Hepatic stellate cell (primary cell): ENCODE results near the gene PTPRE.

Experiments used
- DNase-seq: peaks from one replicate; pipeline ENCODE4 v3.0.0; 2011; ENCODE audit warnings: low spot score

PTPRE gene

GRCh38 chr10:128046156-128046952 is 139.5 kb downstream of the PTPRE start:
- no peak for DNase-seq

- no peak for DNase-seq
Measured at GRCh38 chr10:128046953-128047290, 140.0 kb downstream of the PTPRE start.

GRCh38 chr10:128047351-128047750 is 140.4 kb downstream of the PTPRE start:
- DNase-seq: no peak

GRCh38 chr10:128047991-128048818 is 141.3 kb downstream of the PTPRE start:
- no peak for DNase-seq

- DNase-seq: no peak
Measured at GRCh38 chr10:128048819-128049210, 141.9 kb downstream of the PTPRE start.

DNA sequence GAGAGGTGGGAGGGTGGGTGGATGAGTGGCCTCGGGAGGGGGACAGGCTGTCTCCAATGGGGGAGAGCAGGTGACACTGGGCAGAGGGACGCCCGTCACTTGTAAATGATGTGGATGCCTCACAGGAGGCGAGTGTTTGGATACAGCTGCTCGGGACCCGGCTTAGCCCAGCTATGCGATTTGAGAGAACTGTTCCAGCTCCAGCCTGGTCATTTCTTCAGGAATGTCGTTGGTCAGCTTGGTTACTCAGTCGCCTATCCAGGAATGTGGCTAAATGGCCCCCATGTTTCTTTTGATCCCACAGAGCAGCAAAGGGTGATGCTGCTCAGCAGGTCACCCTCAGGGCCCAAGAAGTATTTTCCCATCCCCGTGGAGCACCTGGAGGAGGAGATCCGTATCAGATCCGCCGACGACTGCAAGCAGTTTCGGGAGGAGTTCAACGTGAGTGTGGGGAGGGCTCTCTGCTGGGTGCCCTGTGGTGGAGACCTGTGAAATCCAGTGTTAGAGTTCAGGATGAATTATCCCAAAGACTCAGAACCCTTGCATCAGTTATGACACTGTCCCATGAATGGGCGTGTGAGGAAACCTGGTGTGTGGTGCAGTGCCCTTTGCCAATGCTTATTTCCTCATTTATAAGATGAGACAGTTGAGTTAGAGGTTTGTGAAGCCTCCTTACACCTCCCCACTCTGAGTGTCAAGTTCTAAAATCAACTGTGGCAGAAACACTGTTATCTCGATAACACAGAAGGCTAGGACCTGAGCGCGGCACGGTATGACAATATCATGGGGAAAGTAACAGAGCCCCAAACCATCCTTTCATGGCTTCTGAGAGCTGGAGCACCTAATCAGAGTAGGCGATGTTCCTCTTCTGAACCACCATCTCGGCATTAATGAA is 142.6 kb downstream of the PTPRE start:
- no peak for DNase-seq

DNA sequence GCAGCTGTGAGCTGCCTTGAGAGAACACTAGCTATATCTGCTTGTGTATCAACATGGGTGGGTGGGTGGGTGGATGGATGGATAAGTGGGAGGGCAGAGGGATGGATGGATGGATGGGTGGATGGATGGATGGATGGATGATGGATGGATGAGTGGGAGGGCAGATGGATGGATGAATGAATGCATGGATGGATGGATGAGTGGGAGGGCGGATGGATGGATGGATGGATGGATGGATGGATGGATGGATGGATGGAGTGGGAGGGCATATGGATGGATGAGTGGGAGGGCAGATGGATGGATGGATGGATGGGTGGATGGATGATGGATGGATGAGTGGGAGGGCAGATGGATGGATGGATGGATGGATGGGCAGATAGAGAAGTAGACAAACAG is 143.2 kb downstream of the PTPRE start:
- no peak for DNase-seq

- DNase-seq: no peak
Measured at GRCh38 chr10:128050936-128051335, 144.0 kb downstream of the PTPRE start.

DNA sequence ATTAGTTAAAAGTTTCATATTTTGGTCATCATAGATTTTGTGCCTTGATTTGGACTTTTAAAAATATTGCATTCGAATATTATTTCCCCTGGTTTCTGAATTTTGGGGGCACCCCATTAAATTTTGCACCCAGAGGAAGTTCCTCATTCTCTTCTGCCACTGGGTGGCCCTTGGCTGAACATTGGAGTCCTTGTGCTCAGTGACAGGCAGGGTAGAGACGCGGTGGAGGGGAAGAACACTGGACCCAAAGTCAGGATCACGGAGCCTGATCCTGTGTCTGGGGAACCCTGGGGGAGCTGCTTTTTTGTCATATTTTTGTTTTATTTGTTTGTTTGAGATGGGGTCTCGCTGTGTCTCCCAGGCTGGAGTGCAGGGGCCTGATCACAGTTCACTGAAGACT is 144.6 kb downstream of the PTPRE start:
- no peak for DNase-seq

GRCh38 chr10:128052696-128053095 is 145.8 kb downstream of the PTPRE start:
- DNase-seq: no peak

DNA sequence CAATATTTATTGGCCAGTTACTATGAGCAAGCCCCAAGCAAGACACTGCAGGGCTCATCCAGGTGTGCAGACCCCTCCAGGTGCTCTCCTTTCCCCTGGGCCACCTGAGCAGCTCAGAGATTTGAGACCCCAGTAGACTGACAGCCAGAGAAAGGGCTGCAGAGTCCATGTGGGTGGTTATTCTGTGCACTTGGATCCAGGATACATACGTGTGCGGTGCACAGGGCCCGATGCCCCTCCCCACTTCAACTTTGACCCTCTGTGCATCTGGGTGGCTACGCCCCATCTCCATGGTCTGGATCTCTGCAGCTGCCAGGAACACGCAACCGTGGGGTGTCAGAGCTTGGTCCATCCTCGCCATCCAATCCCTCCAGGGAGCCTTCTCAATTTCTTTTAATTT is 146.5 kb downstream of the PTPRE start:
- DNase-seq: no peak

- DNase-seq: no peak
Measured at GRCh38 chr10:128054163-128054970, 147.5 kb downstream of the PTPRE start.

DNA sequence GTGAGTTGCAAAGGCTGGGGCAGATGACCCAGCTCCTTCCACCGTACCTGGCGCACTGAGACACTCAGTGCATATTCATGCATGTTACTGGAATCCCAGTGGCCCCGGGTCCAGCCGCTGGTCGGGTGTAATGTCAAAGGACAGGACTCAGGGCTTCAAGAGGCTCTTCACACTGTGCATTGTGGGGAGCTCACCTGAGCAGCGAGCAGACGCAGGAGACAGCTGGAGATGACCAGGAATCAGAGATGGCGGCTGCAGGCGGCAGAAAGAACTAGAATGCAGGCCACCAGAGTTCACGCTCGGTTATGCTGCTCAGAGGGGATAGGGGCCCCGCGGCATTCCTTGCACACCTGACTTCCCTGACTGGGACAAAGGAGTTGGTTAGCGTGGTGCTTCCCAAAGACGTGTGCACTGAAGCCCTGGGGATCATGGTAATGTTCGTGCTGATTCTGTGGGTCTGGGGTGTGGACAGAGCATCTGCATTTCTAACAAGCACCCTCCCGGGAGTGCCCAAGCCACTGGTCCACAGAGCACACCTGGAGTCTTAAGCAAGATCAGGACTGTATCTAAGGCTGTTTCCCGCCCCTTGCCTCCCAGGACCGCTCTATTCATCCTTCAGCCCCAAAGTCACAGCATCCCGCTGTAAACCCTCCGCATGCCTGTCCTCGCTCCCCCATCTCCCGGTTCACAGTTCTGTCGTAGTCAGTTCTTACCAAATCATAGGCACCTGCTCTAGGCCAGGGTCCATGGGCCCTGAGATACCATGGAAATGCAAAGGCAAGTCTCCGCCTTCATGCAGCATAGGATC is 148.4 kb downstream of the PTPRE start:
- no peak for DNase-seq

DNA sequence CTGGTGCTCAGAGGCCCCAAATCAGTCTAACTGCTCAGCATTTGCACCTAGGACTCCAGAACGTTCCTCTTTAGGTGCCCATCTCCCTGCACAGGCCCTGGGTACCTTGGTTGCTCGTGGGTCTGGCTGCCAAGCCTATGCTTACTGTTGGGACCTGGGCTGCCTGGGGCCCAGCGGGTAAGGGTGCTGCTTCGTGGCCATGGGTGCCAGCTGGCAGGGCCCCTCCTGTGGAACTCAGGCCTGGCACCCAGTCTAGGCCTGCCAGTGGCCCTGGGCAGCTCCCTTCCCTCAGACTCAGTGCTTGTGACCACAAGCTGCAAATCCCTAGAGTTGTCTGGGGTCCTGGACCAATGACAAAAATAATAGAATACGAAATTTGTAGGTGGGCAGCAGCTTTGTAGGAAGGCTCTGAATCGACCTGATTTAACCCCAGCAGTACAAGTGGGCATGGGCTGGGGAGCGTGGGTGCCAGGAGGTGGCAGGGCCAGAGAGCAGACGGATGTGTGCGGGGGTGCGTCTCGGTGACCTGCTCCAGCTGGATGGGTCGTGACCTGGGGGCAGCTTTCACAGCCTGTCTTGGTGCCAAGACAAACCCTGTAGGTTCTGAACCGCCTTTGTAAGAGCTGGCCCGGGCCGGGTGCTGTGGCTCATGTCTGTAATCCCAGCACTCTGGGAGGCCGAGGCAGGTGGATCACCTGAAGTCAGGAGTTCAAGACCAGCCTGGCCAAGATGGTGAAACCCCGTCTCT is 149.6 kb downstream of the PTPRE start:
- DNase-seq: no peak

- DNase-seq: no peak
Measured at GRCh38 chr10:128058106-128058749, 151.3 kb downstream of the PTPRE start.

DNA sequence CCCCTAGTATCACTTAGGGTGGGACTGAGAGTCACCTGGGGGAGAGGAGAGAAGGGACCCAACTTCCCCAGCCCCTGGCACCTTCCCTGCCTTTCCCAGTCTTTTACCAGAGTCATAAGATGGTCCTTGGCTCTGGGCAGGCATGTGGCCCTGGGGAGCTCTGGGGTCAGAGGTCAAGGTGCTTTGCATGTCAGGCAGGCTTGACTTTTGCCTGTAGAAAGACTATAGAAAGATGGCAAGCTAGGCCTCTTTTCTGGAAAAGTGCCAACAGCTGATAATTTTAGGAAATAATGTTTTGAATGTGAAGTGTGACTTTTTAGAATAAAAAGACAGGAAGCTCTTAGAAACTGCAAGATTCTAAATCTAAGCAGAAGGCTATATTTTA is 151.8 kb downstream of the PTPRE start:
- no peak for DNase-seq

GRCh38 chr10:128059266-128059981 is 152.5 kb downstream of the PTPRE start:
- no peak for DNase-seq

GRCh38 chr10:128059982-128060293 is 153.0 kb downstream of the PTPRE start:
- no peak for DNase-seq
